ENCODE measurements around the gene TPMT.

GRCh38 chr6:18203786-18204185 lies 48.9 kb upstream of the TPMT start:
- no peak for TF ChIP-seq POLR2A (IDR thresholded peaks at IDR 0.05)
- no peak for TF ChIP-seq CTCF (IDR thresholded peaks at IDR 0.05)
- no peak for TF ChIP-seq EP300 (IDR thresholded peaks at IDR 0.05)
